Fibroblast of skin of left quadriceps (primary cell): ENCODE measurements around the gene C6orf47.

ENCODE experiments used
- DNase-seq, 2 experiments: peaks; one replicate each; pipeline ENCODE4 v3.0.0-alpha.2; 2013; ENCODE audit warnings: low read depth in 2 of 2

C6orf47 gene

DNA sequence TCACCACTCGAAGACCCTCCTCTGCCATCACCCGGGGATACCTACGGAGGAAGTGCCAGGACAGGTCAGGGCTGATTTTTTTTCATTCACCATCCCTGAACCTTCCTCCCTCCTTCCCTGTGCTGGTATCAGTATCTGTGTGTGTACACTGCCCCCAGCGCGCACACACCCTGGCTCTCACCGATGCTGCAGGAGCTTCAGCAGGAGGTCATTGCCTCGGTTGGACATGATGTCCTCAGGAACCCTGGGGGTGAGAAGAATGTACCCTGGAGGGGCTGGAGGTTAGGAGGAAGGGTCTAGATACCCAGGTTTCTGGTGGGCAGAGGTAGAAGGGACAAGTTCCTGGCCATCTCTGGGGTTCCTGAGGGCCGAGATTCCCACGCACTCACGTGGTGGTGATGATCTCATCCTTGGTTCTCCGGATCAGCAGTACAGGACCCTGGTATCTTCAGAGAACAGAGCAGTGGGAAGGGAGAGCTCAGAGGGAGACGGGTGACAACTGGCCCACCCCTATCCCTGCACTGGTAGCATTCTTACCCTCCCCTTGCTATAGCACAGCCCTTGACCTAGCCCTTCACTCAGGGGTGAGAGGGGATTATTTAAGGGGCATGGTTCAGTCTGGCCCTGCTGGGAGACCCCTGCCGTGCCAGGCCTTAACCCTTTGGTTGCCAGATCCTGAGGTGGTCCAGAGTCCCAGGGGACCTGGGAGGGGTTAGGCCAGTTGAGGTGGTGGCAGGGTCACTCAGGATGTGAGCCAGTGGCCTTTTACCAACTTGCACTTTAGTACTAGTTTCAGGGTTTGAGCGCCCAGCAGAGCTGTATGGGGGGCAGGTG, 27.5 kb upstream of the C6orf47 start:
- DNase-seq = no peak

DNA sequence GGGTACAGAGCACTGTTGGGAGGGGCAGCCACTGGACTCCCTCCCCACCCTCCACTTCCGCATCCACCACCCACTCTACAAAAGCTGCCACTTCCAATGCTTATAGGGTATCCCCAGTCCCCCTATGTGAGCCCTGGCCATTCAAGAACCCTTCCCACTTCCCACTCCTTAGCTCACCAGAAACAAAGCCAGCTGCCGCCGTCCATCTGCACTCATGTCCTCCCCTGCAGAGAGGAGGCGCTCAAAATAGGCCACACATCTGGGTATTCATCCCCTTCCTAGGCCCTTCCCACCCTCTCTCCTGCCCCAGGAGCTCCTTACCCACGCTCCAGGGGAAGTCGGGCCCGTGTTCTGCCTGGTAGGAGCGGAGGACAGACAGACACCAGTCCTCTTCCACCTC, 26.7 kb upstream of the C6orf47 start:
- DNase-seq = no peak

DNA sequence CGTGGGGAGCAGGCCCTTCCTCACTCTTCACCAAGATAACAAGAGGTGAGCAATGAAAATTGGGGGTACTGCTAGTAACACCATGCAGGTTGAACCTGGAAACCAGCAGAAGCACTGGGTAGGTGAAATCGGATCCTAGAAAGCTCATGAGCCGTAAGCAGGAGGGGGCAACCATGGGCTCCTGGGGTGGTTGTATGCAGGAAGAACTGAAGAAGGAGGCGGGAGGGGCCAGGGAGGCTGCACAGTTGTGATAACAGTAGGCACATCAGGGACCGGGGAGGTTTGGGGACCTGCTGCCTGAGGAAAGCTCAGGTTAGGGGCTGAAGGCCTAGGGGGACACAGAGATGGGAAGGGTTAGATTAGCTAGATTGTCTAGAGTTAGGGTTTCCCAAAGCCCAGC, 25.9 kb upstream of the C6orf47 start:
- no peak for DNase-seq

DNA sequence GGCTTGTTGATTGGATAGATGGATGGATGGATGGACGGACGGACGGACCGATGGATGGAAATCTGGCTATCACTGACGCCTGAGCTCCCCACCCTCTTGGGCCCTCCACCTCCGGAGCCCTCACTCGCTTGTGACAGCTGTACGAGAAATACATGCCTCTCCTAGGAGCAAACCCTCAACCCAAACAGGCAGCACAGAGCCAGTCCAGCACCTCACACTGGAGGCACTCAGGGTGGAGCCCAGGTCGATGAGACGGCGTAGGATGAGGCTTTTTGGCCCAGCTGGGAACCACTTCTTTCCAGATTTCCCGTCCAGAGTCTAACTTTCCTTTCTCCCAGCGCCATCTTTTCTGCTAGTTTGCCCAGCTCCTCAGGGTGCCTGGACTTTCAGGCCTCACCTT, 23.0 kb upstream of the C6orf47 start:
- DNase-seq = no peak

DNA sequence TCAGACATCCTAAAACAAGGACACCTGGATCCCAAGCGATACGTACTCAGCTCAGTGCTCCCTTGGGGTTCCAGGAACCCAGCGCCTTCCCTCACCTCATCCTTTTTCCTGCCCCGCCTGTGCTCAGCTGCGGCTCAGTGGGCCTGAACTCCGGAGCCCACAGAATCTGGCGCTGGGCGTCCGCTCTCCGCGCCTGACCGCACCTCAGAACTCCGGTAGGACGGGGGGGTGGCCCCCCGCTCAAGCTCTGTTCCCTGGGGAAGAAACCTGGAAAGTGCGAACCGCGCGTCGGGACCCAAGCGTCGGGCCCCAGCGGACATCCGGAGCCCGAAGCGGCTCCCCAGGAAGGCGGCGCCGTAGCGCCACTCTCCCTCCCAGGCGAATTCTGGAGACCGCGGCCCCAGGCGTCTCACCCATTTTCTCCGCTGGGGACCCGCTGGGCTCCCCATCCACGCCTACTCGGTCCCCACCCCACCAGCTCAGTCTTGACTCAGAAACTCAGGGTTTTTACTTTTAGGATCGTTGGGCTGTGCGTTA, 20.6 kb upstream of the C6orf47 start:
- DNase-seq = no peak

DNA sequence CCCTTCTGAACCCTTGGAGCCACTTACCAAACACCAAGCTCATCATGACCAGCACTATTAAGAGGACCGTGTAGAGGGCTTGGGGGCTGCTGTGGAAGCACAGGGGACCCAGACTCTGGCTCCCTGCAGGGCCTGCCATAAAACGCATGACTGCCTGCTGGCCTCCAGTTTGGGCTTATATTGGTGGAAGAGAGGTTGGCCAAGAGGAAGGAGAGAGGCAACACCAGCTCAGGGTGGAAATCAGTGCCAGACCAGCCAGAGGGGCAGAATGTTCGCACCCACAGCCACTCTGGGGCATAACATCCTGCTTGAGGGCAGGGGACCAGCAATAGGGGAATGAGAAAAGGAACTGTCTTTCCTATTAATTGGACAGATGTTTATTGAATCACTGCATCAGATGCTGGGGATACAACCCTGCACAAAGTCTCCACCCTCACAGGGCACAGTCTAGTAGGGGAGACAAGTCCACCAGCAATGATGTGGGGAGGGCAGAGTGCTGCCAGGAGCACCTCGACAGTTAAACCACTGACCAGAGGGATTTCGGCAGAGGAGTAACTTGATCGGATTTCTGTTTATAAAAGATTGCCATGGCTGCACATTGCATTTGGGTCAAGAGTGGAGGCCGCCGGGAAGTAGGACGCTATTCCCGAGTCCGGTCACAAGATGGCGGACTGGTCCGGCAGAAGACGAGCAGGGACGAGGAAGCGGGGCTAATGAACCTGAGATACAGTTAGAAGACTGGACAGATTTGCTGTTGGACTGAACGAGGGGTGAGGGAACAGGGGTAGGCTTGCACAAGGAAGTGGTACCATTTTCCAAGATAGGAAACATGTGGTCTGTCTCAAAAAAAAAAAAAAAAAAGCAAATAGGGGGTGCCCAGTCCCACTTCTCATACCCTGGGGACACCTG, 19.9 kb upstream of the C6orf47 start, which contains the start of gene LY6G5C:
LY6G5C (minus strand) TSS at position 842 of the 909 bp plus-strand sequence; CDS start at position 148, 694 bp downstream.
- DNase-seq = peak; percentile 61 to 62

DNA sequence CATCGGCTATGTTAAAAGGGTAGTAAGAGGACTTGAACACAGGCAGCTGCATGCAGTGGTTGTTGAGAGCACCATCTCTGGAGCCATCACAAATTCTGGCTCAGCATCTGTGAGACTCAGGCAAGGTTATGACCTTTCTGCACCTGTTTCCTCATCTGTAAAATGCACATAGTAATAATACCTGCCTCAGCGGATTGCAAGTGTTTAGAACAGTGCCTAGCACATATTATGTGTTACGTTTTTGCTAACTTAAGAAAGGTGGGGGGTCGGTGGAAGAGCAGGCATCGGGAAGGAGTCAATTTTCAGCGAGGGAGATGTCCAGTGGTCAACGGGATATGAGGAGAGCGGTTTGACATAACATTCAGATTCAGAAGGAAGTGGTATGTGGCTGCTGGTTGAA, 17.4 kb upstream of the C6orf47 start:
- no peak for DNase-seq

DNA sequence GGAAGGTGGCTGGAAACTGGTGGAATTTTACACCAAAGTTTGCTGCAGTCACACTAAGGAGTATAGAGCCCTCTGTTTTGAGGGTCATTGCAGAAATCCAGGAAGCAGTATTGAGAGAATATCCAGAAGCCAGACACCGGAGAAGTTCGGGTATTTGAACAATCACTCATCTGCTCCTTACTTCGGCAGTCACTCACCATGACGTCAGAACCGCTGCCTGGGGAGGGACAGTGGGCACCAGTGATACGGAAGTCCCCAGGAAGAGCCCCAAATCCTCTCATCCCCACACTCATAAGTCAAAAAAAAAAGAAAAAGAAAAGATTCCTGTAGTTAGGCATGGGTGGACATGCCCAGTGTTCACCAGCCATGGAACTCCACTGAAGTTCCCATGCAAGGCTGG, 16.3 kb upstream of the C6orf47 start:
- no peak for DNase-seq

DNA sequence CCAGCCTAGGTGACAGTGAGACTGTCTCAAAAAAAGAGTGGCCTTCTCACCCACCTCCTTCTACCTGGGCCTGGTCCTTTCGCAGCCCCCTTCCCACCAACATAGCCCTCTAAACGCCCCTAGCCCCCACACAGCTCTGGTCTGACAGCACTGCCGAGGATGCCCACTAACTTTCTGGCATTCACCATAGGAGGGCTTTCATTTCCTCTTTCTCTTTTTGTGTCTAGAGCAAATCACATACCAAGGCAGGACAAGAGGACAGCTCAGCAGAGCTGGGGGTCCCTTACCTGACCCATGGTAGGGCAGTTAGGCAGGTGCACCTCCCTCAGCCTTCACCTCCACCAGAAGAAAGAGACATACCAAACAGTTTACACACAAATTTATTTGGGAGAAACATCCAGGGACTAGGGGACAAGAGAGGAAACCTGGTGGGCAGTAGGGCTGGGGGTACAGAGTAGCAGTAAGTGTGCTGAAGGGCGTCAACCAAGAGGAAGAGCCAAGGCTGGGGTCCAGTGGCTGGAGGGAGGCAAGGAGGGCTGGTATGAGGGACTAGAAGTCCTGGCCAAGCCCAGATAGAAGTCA, 15.8 kb upstream of the C6orf47 start:
- DNase-seq = no peak

DNA sequence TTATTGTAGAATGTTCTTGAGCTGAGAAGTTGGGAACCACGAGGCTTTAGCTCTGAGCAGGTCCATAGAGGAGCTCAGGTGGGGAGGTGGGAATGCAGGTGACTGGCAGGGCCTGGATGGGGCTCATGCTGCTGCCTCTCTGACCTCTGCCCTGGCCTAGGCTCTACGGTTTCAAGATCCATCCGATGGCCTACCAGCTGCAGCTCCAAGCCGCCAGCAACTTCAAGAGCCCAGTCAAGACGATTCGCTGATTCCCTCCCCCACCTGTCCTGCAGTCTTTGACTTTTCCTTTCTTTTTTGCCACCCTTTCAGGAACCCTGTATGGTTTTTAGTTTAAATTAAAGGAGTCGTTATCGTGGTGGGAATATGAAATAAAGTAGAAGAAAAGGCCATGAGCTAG, 9.1 kb upstream of the C6orf47 start, which contains the start of gene LY6G5B:
LY6G5B (plus strand) TSS at position 301 of the 400 bp plus-strand sequence. CDS start 975 bp downstream, outside the sequence.
- DNase-seq = no peak

DNA sequence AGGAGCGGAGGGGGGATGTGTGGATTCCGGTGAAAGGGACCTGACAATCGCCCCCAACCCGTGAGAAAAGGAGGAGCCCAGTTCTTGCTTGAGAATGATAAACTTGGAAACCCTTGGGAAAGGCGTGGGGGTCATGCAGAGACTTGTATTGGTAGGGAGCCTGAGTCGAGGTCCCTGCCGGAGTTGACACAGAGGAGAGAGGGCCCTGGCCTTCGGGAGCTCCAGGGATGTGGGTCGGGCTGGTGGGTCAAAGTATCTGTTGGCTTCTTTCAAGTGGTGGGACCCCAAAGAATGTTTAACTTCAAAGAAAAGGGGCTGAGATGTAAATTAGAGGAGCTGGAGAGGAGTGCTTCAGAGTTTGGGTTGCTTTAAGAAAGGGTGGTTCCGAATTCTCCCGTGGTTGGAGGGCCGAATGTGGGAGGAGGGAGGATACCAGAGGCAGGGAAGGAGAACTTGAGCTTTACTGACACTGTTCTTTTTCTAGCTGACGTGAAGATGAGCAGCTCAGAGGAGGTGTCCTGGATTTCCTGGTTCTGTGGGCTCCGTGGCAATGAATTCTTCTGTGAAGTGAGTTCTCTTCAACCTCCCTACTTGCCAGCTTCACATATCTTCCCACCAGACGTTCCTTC, 5.9 kb upstream of the C6orf47 start:
- DNase-seq = no peak

DNA sequence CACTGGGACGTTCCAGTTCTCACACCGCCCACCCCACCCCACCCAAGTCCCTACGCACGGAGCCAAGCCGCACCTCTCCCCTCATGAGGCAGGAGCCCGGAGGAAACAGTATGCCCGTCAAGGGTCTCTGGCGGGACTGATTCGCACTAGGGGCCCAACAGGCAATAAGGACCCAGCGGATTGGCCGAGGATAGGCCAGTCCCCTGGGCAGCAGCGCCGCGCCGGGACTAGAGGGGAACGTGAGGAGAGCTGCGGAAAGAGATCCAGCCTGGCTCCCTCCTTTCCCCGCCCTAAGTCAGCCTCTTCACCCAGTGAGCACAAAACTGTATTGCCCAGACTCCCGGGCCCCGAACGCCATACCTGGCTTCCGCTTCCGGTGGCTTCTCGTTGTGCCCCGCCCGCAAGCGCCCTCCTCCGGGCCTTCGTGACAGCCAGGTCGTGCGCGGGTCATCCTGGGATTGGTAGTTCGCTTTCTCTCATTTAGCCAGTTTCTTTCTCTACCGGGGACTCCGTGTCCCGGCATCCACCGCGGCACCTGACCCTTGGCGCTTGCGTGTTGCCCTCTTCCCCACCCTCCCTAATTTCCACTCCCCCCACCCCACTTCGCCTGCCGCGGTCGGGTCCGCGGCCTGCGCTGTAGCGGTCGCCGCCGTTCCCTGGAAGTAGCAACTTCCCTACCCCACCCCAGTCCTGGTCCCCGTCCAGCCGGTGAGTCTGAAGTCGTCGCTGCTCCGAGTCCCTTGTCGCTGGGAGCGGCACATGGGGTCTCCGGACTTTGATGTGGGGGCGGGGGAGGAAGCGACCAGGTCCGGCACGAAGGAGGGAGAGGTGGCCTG, 5.1 kb upstream of the C6orf47 start, which contains the start of gene CSNK2B:
CSNK2B (plus strand) TSS at position 580 of the 836 bp plus-strand sequence. CDS start 752 bp downstream, outside the sequence.
- DNase-seq = peak; percentile 93 to 94

DNA sequence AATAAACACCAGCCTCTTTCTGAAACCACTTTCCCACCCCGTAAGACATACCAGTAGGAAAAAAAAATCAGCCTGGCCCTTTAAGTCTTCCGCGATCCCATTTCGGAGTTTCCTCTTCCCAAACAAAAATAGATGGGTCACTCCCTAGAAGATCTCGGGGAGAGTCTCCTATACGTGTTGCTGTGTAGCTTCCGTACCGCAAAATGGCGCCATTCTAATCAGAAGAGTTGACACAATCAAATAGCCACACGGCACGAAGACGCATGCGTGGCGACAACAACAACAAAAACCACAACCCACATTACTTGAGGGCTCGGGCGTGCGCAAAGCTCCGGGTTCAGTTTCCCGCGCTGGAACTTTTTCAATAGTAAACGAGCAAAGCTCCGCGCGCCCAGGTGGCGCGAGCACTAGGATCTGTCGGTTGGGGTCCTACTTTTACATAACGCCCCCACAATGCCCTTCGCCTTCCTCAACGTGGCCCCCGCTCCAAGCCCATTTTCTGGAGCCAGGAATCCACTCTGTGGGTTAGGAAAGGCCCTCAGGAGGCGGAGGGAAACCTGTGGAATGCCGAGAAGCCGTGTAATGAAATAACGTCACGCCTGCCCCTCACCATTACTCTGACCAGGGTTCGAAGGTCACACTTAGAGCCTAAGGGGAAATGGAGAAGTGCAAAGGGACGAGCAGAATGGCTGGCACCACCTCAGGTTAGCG, 4.4 kb upstream of the C6orf47 start, which contains the start of gene GPANK1:
GPANK1 (minus strand) TSS at position 208 of the 711 bp plus-strand sequence. CDS start 519 bp downstream, outside the sequence.
- DNase-seq = peak; percentile 91

DNA sequence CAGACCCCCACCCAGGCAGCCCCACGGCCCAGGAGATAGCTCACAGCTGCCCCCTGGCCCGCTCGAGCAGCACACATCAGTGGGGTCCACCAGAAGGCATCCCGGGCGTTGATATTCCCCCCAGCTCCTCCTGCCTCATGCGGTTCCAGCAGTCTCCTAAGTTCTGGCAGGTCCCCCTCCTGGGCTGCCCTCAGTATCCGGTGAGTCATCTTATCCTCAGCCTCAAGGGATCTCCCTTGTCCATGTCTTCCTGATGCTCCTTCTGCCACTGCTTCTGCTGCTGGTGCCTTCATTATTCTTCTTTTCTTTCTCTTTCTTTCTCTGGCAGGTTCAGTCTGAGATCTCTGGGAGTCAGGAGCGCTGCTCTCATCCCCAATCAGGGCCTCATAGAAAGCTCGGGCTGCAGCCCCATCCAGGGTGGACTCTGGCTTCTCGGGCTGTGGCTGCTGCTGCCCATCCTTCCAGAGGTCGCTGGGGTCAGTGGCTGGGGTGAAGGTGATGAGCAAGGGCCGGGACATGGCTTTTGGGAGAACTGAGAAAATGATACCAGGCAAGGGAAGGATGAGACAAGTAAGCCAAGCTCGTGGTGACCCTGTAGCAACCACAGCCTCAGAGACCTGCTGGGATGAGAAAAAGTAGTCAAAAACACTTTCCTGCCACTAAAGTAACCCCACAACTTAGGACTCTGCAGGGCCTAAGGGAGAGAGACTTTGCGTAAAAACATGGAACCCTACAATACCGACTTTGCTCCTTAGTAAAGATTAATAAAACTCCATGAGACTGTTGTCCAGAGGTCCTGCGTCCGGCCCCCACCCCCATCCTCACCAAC, 3.6 kb upstream of the C6orf47 start:
- no peak for DNase-seq

DNA sequence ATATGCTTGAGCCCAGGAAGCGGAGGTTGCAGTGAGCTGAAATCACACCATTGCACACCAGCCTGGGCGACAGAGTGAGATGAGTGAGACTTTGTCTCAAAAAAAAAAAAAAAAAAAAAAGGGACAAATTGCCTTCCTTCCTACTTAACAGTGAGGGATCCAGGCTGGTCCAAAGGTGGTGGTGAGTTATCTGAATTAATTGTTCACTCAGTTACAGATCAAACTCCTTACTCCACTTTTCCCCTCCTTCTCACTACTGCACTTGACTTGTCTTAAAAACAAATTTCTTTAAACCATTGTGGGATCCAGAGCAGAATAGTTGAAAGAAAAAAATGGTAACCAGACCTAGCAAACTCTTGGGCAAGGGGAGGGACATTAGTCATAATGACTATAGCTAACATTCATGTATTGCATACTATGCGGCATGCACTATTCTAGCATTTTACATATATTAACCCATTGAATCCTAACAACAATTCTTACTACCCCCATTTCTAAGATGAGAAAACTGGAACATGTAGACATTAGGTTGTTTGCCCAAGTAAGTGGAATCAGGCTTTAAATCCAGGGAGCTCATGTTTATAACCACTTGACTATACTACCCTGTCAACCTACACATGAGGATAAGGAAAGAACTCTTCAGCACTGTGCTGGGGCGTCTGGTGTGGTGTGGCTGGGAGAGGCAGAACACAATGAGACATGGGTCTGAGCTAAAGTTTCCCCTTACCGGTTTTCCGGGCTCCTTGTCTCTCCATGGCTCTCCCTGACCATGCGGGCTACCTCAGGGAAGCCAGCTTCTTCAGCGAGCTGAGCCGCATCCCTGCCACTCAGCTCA, 2.8 kb upstream of the C6orf47 start:
- DNase-seq = no peak

DNA sequence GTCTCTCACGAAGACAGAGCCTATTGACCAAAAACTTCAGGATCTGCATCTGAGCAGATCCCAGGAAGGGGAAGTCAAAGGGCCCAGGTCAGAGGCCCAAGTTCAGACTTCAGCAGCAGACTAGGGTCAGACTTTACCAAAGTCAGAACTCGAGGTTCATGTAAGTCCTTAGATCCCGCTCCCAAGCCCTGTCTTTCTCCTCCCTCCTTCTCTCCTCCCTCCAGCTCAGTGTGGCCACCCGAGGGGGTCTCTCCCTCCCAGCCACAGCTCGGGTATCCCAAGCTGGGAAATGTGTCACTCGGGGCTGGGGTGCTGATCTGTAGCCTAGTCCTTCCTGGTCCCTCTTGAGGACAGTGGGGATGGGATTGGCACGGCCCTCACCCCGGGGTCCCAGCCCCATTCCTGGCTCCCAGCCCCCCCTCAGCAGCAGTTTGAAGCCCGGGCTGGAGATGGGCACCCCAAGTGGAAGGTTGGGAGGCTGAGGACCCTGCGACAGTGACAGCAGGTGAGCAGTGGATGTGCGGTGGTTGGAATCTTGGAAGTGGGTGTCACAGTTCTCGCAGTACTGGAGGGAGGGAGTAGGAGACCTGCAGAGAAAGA, 1.6 kb upstream of the C6orf47 start:
- DNase-seq = no peak
